Right lobe of liver (tissue), 6 donors: Measurements from ENCODE around the gene ALOX15. TPM values are rescaled to one million over a fixed set of nuclear protein-coding genes. Genes with fewer than 3 reads are reported as not detected.
A peak's percentile ranks its signal among the peaks of the same experiment; 100 is the strongest.
"Not testable (repeated sequence)": the region's sequence is repeated elsewhere in the genome, so short reads cannot be mapped to it uniquely, and the experiment has no call there.

Experiments used
- ATAC-seq, 4 donors: fragments of 200-7000 bp; cut with Tn5 transposase; one replicate each; pipeline ENCODE4 v1.9.1; 2020; ENCODE audit warnings: mild to moderate bottlenecking in 4 of 4, moderate library complexity in 4 of 4
- DNase-seq, 3 donors: peaks; one replicate each; pipeline ENCODE4 v3.0.0-alpha.2; 2020
- H3K27ac ChIP-seq, 3 donors: fragments of 200-600 bp; one replicate each; pipeline ENCODE4 v1.8.0; 2022
- H3K27me3 ChIP-seq, 2 donors: fragments of 200-600 bp; one replicate each; pipeline ENCODE4 v1.8.0; 2022
- H3K36me3 ChIP-seq, 4 donors: fragments of 200-600 bp; sonication (generic) in 1 of 4; one replicate each; pipeline versions ENCODE4 v1.5.1 to v1.8.0; 2017 to 2022; ENCODE audit warnings: control low read depth in 1 of 4
- H3K4me1 ChIP-seq, 4 donors: fragments of 200-600 bp; sonication (generic) in 1 of 4; one replicate each; pipeline versions ENCODE4 v1.5.1 to v1.8.0; 2017 to 2022; ENCODE audit warnings: control low read depth in 1 of 4
- H3K4me3 ChIP-seq, 3 donors: fragments of 200-600 bp; one replicate each; pipeline ENCODE4 v1.8.0; 2022
- H3K9me3 ChIP-seq, 4 donors: fragments of 200-600 bp; sonication (generic) in 1 of 4; one replicate each; pipeline versions ENCODE4 v1.5.1 to v1.8.0; 2017 to 2022; ENCODE audit warnings: control low read depth in 1 of 4
- CTCF ChIP-seq, 4 donors: fragments of 200-600 bp in 3 of 4; fragments of 450-650 bp in 1 of 4; IDR thresholded peaks; one replicate each; pipeline versions ENCODE4 v1.5.1 to v1.8.0; 2016 to 2022; ENCODE audit warnings: antibody characterized with exemption in 4 of 4, mild to moderate bottlenecking in 2 of 4
- POLR2A ChIP-seq: fragments of 450-650 bp; IDR thresholded peaks from one replicate; pipeline ENCODE4 v1.6.1; 2017; ENCODE audit warnings: antibody characterized with exemption, mild to moderate bottlenecking
- WGBS: methylation state at CpG from one replicate; pipeline ENCODE4 v1.1.6; 2018; ENCODE audit warnings: low coverage, low lambda C conversion rate; ENCODE audit not compliant: insufficient coverage; ENCODE audit errors: missing lambda C conversion rate; 5-methylcytosine and 5-hydroxymethylcytosine counted together
- intact Hi-C, 2 donors: fragments of 100-400 bp; cut with DNase I; formaldehyde crosslinking; loops; one replicate each; pipeline versions ENCODE4 v1.11.2 to v1.14.1; 2022
- total RNA-seq, 6 experiments: library from RNA; depleted of rRNA in 2 of 6; stranded (reverse); fragments of >200 nt in 2 of 6; fragmentation: NEBNext Ultra II Directional in 3 of 6; extraction: Animal tissue kit (Norgen Biotek cat#: 25700) in 3 of 6; gene quantifications; one replicate each; pipeline versions ENCODE4 v1.1.0 to v1.2.4, GENCODE V29; 2016 to 2023
- donor health status: DM: no; HTN: yes; CAD: no.
- donor health status: DM: no; HTN: no; CAD: no.
- donor health status: DM: no; HTN: no; CAD: no.
- donor health status: DM: no; HTN: yes; CAD: no.
- donor health status: DM: no; HTN: yes; CAD: no.

Gene ALOX15
- total RNA-seq, 6 experiments from 2014 or later = 0.09 to 0.53 (median 0.28) TPM; not detected in 2

- no peak overlapping the region for H3K27ac ChIP-seq
- no peak overlapping the region for H3K4me3 ChIP-seq
- no peak for TF ChIP-seq POLR2A
- no peak for TF ChIP-seq CTCF (IDR thresholded peaks at IDR 0.05)
- DNase-seq (no peak), ATAC-seq (no peak)
- H3K9me3 ChIP-seq = no peaks in the 10 kb centered on the region
- WGBS = 79% methylated on average over 7 of the region's 7 CpGs
- H3K36me3 ChIP-seq = no peaks in the 10 kb centered on the region
- intact Hi-C loops = no loop called here
- H3K4me1 ChIP-seq = no peaks in the 10 kb centered on the region
- H3K27me3 ChIP-seq = no peaks in the 10 kb centered on the region
Observed at GRCh38 chr17:4609761-4610160, 31.7 kb downstream of the ALOX15 start.

GRCh38 chr17:4607773-4608187 is 33.7 kb downstream of the ALOX15 start:
- H3K27me3 ChIP-seq = no peaks in the 10 kb centered on the region
- H3K4me1 ChIP-seq = no peaks in the 10 kb centered on the region
- no peaks in the 10 kb centered on the region for H3K9me3 ChIP-seq
- peak overlapping the region in 1 of 3 donors; percentile 43 for H3K27ac ChIP-seq
- TF ChIP-seq CTCF (IDR thresholded peaks at IDR 0.05) (no peak), POLR2A (no peak)
- H3K4me3 ChIP-seq = no peak overlapping the region
- intact Hi-C loops = no loop called here
- peak; percentile 57 to 72 (median 64) for ATAC-seq
- peak; percentile 58 to 73 (median 70) for DNase-seq
- H3K36me3 ChIP-seq = no peaks in the 10 kb centered on the region
- WGBS = 9% methylated on average over 9 of the region's 9 CpGs

DNA sequence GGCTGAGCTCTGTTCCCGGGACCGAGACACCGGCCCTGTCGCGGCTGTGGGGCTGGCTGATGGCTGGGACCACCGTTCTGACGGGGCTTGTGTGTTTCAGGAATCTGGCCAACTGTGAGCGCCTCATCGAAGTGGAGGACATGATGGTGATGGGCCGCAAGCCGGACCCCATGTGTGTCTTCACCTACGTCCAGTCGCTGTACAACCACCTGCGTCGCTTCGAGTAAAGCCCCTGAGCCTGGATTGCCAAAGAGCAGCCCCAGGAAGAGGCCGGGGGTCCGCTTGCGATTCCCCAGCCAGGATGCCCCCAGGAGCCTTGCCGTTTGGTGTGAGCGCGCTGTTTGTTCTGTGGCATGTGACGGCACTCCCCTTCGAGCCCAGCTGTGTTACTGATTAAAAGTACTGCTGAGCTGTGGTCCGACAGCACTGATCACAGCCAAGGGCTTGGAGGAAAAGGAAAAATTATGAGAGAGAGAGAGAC is 34.2 kb downstream of the ALOX15 start:
- DNase-seq = no peak
- peak; percentile 38 to 62 (median 59) for ATAC-seq

GRCh38 chr17:4605826-4606225 is 35.7 kb downstream of the ALOX15 start:
- H3K36me3 ChIP-seq = no peaks in the 10 kb centered on the region
- H3K4me1 ChIP-seq = no peaks in the 10 kb centered on the region
- ATAC-seq (peak; percentile 40 to 80 (median 72)), DNase-seq (no peak)
- H3K27me3 ChIP-seq = no peaks in the 10 kb centered on the region
- H3K9me3 ChIP-seq = no peaks in the 10 kb centered on the region
- no peak overlapping the region for H3K4me3 ChIP-seq
- no peak overlapping the region for H3K27ac ChIP-seq
- 69% methylated on average over 4 of the region's 12 CpGs for WGBS
- TF ChIP-seq POLR2A (no peak), CTCF (IDR thresholded peaks at IDR 0.05) (no peak)
- intact Hi-C loops = no loop called here

More for the DNA sequence above, 34.2 kb downstream of the ALOX15 start:
- H3K4me1 ChIP-seq = no peaks in the 10 kb centered on the region
- no peak overlapping the region for H3K4me3 ChIP-seq
- intact Hi-C loops = no loop called here
- H3K9me3 ChIP-seq = no peaks in the 10 kb centered on the region
- TF ChIP-seq POLR2A (no peak), CTCF (IDR thresholded peaks at IDR 0.05) (no peak)
- no peaks in the 10 kb centered on the region for H3K36me3 ChIP-seq
- WGBS = 41% methylated on average over 18 of the region's 25 CpGs
- H3K27me3 ChIP-seq = no peaks in the 10 kb centered on the region
- peak overlapping the region in 1 of 3 donors; percentile 43 for H3K27ac ChIP-seq

DNA sequence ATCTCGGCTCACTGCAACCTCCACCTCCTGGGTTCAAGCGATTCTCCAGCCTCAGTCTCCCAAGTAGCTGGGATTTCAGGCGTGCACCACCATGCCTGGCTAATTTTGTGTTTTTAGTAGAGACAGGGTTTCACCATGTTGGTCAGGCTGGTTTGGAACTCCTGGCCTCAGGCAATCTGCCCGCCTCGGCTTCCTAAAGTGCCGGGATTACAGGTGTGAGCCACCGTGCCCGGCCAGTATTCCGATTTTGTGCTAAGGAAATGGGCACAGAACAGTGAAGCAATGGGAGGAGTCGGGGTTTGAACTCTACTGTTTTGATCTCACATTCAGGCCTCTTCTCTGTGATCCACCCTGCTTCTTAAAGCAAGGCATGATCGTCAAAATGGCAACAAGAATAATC is 36.7 kb downstream of the ALOX15 start:
- H3K4me1 ChIP-seq, H3K27ac ChIP-seq, ATAC-seq, intact Hi-C loops, H3K4me3 ChIP-seq, H3K9me3 ChIP-seq, H3K27me3 ChIP-seq, H3K36me3 ChIP-seq: not testable (repeated sequence)
- peak in 1 of 3 donors; percentile 4 for DNase-seq
- 90% methylated on average over 6 of the region's 11 CpGs for WGBS
